Stimulated activated CD8-positive, alpha-beta memory T cell treated with anti-CD3 and anti-CD28 coated beads, Interleukin-2, amount 100 ng/mL, for 1 hour (primary cell): Measurements from ENCODE around the gene CST8.

Source experiments
- DNase-seq, 2 donors: peaks; one replicate each; pipeline ENCODE4 v3.0.0-alpha.2; 2020; ENCODE audit warnings: low read depth in 2 of 2

Gene CST8

GRCh38 chr20:23476015-23476754, 14.7 kb upstream of the CST8 start:
- no peak for DNase-seq

GRCh38 chr20:23477223-23477622, 13.7 kb upstream of the CST8 start:
- DNase-seq: no peak

- no peak for DNase-seq
Observed at GRCh38 chr20:23479043-23479442, 11.9 kb upstream of the CST8 start.

- no peak for DNase-seq
Observed at GRCh38 chr20:23482138-23482537, 8.8 kb upstream of the CST8 start.

GRCh38 chr20:23484081-23484480, 6.8 kb upstream of the CST8 start:
- no peak for DNase-seq

- DNase-seq: no peak
Observed at GRCh38 chr20:23488470-23488869, 2.4 kb upstream of the CST8 start.

GRCh38 chr20:23488996-23489395, 1.9 kb upstream of the CST8 start:
- DNase-seq: no peak

- DNase-seq: no peak
Observed at GRCh38 chr20:23492292-23492691, 1.4 kb downstream of the CST8 start.

GRCh38 chr20:23493172-23493772, 2.4 kb downstream of the CST8 start:
- DNase-seq: no peak

- no peak for DNase-seq
Observed at GRCh38 chr20:23497536-23497935, 6.6 kb downstream of the CST8 start.

GRCh38 chr20:23501926-23502325, 11.0 kb downstream of the CST8 start:
- DNase-seq: no peak

GRCh38 chr20:23503649-23504048, 12.7 kb downstream of the CST8 start:
- no peak for DNase-seq

- DNase-seq: no peak
Observed at GRCh38 chr20:23507346-23507745, 16.4 kb downstream of the CST8 start.

- no peak for DNase-seq
Observed at GRCh38 chr20:23508449-23509229, 17.7 kb downstream of the CST8 start.

- no peak for DNase-seq
Observed at GRCh38 chr20:23509247-23509913, 18.5 kb downstream of the CST8 start.

GRCh38 chr20:23510000-23510590, 19.2 kb downstream of the CST8 start:
- DNase-seq: no peak

GRCh38 chr20:23513164-23513563, 22.2 kb downstream of the CST8 start:
- no peak for DNase-seq

GRCh38 chr20:23514848-23515247, 23.9 kb downstream of the CST8 start:
- no peak for DNase-seq

- DNase-seq: no peak
Observed at GRCh38 chr20:23515250-23515939, 24.5 kb downstream of the CST8 start.

GRCh38 chr20:23517719-23518118, 26.8 kb downstream of the CST8 start:
- no peak for DNase-seq

GRCh38 chr20:23519556-23519955, 28.6 kb downstream of the CST8 start:
- no peak for DNase-seq
